Sigmoid colon (tissue), 3 donors: ENCODE results near the gene VAMP5.

ENCODE experiments used
- CTCF ChIP-seq, 4 experiments: fragments of 450-650 bp in 3 of 4; fragments of 200-600 bp in 1 of 4; IDR thresholded peaks; one replicate each; pipeline ENCODE4 v1.5.1; 2016 to 2019; ENCODE audit warnings: antibody characterized with exemption in 4 of 4, mild to moderate bottlenecking in 3 of 4, moderate library complexity in 2 of 4
- POLR2A ChIP-seq, 2 donors: fragments of 450-650 bp; IDR thresholded peaks; one replicate each; pipeline ENCODE4 v1.6.1; 2016; ENCODE audit warnings: antibody characterized with exemption in 2 of 2, mild to moderate bottlenecking in 2 of 2, moderate library complexity in 2 of 2

GRCh38 chr2:85588236-85588635 lies 4.0 kb downstream of the VAMP5 start:
- TF ChIP-seq POLR2A (IDR thresholded peaks at IDR 0.05) (no peak), CTCF (IDR thresholded peaks at IDR 0.05) (no peak)
